ENCODE results near the gene LIX1. TPM values are rescaled to one million over a fixed set of nuclear protein-coding genes. Genes with fewer than 3 reads are reported as not detected.

LIX1 gene
- polyA plus RNA-seq, 4 donors: 0.74 to 5.4 (median 3.7) TPM

Other genes with a start within 250 kb of the LIX1 start
- 10 to 100 TPM; 15.8 to 30.4 (median 26.7) TPM for gene LNPEP, start 206.5 kb downstream of the LIX1 start, polyA plus RNA-seq (ENCODE audit: insufficient read length in 4 of 4)
- gene RIOK2, start 40.6 kb upstream of the LIX1 start, polyA plus RNA-seq (ENCODE audit: insufficient read length in 4 of 4): 10 to 100 TPM; 36.8 to 50.5 (median 44.3) TPM